GM19351 (cell line): ENCODE data around the gene OCEL1.
"Not testable (repeated sequence)": the region's sequence is repeated elsewhere in the genome, so short reads cannot be mapped to it uniquely, and the experiment has no call there.

Experiments
- ATAC-seq: cut with Tn5 transposase; IDR thresholded peaks from one replicate; pipeline ENCODE4 v1.9.1; 2021; ENCODE audit warnings: mild to moderate bottlenecking, moderate library complexity; ENCODE audit not compliant: unreplicated experiment

Gene OCEL1, protein sequence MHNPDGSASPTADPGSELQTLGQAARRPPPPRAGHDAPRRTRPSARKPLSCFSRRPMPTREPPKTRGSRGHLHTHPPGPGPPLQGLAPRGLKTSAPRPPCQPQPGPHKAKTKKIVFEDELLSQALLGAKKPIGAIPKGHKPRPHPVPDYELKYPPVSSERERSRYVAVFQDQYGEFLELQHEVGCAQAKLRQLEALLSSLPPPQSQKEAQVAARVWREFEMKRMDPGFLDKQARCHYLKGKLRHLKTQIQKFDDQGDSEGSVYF

DNA sequence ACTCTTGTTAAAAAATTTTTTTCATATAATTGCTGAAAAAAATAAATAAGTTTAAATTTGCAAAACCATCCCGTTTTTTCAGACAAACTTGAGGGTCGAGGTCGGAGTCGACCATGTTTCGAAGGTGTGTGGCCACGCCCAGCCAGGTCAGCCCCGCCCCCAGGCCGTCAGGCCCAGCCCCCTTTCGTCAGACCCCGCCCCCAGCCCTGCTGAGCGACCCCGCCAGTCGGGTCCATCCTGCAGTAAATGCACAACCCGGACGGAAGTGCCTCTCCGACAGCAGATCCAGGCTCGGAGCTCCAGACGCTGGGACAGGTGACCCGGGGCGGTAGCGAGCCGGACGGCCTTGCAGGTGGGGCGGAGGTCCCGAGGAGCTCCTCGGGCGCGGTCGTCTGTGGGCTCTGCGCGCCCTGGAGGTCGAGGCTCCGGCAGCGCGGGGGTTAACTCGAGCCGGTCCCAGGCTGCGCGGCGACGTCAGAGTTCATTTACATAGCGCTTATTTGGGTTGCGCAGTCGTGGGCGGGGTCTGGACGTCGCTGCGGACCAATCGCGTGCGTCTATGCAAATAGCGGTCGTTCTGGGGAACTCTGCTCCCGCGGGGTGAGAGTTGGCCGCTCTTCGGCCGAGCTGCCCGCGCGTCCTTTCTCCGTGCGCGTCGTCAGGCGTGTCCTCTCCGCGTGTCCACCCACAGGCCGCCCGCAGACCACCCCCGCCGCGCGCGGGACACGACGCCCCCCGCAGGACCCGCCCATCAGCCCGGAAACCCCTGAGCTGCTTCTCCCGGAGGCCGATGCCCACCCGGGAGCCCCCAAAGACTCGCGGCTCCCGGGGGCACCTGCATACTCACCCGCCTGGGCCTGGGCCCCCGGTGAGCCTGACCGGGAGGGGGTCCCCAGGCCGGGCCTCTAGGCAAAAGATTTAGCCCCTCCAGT, at the start of gene OCEL1:
OCEL1 (plus strand) TSS at position 225 of the 932 bp plus-strand sequence; CDS start at position 247, 22 bp downstream.
- peak; percentile 95 for ATAC-seq

DNA sequence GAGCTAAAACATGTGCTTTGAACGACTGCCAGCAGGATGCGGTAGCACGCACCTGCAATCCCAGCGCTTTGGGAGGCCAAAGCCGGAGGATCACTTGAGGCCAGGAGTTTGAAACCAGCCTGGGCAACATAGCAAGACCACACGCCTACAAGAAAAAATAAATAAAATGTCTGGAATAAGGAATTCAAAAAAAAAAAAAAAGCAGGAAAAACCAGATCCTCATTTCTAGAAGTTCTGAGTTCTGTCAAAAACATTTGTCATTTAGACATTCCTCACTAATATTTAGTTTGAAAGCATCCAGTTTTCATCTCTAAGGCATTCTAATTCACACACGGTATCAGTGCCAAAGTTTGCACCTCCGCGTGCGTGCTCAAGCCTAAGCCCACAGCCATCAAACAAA, 47.7 kb upstream of the OCEL1 start:
- ATAC-seq: no peak

DNA sequence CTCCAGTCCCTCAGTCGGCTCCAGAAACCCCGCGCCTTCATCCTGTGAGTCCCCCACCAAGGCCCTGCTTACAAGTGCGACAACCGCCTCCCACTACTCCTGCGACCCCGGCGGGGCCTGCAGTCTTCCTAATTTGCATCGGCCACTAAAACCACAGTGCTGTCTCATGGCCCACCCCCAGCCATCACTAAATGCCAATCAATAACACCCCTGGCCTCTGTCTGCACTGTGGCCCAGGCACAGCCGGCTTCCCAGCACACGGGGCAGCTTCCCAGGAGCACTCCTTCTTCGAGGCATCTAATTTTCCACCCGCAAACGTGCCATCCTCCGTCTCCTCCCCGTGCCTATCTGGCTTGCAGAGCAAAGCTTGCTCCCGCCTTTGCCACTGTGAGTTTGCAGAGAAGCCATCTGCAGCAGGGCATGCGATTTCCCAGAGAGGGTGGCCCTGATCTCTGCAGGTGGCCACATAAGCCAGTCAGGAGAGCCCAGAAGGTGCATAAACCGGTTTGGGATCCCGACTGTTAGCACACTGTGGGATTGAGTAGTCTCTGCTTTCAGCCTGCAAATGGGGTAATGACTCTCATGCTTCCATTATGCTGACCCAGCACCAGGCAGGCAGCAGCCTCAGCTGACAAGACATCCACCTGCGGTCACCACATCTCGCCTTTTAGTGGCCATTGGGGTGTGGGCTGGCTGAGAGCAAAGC, 44.9 kb upstream of the OCEL1 start:
- no peak for ATAC-seq

DNA sequence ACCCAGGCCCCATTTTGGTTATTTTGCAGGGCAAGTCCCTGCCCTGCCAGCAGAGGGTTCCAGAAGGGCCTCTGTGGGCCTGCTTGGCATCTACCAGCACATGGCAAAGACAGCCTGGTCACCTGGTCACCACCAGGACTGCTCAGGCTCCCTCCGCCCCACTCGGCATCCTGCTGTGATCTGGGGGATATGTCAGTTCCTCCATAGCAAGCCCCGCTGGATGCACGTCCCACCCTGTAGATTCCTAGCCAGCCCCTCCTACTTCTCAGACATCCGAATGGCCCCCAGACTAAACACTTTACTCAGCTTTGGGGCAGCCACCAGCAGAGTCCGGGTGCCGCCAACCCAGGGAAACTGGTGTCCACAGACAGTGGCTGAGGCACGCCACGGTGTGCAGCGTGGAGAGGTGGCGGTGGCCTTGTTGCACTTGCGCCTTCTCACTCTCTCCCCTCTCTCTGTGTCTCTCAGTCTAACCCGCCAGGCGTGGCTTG, 42.7 kb upstream of the OCEL1 start:
- no peak for ATAC-seq

DNA sequence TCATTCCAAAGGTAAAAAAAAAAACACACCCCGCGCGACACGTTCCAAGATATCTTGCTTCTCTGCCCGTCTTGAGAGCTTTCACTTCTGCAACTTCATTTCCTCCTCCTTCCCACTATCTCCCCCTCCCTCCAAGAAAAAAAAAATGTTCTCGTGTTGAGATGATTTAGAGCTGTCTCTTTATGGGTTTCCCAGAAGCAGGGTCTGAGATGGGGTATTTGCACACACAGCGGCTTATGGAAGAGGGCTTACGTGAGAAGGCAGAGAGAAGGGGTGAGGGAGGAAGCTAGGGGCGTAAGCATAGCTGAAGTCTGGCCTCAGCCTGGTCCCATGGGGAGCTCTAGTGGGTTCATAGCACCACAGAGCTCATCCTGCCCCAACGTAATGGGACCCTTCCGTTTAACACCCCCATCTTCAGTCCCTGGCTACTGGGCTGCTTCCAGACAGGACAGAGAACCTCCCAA, 42.1 kb upstream of the OCEL1 start:
- ATAC-seq: no peak

DNA sequence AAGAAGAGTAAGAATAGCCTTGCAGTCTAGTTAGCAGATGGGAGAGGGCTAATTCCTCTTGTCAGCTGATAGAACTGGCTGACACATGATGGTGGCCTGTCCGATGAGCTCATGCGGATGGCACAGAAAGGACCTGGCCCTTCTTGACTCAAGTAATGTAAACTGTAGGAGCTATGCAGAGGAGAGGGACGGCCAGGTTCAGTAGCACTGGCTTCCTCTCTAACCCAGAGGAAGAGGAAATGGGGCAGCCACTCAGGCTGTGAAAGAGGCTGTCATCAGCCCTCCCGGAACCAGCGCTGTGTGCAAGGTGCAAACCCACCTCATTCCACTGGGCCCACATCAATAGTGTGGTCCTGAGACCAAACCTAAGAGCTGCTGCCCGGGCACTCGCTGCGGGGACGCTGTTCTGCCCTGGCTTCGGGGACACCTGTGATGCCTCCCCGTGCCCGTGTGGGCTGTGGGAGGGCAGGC, 41.6 kb upstream of the OCEL1 start:
- no peak for ATAC-seq

DNA sequence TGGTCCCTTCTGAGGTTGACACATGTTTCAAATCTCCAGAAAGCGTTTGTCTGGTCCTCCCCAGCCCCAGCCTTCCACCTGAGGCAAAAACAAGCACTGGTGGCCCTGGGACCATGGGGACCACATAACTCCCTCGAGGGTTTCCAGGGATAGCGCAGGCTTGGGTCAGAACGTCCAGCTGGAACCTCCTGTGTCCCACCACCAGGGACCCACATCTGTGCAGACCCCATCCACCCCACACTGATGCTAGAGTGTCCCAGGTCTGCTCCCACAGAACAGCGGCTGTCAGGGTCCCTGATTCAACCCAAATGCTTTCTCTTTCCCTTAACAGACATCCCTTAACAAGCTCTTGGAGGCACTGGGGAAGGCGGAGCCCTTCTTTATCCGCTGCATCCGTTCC, 40.4 kb upstream of the OCEL1 start:
- ATAC-seq: no peak

DNA sequence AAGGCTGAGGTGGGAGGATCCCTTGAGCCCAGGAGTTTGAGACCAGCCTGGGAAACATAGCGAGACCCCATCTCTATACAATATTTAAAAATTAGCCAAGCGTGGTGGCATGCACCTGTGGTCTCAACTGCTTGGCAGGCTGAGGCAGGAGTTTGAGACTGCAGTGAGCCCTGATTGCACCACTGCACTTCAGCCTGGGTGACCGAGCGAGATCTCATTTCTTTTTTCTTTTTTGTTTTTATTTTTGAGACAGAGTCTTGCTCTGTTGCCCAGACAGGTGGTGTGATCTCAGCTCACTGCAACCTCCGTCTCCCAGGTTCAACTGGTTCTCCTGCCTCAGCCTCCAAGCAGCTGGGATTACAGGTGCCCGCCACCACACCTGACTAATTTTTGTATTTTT, 34.3 kb upstream of the OCEL1 start:
- not testable (repeated sequence) for ATAC-seq

DNA sequence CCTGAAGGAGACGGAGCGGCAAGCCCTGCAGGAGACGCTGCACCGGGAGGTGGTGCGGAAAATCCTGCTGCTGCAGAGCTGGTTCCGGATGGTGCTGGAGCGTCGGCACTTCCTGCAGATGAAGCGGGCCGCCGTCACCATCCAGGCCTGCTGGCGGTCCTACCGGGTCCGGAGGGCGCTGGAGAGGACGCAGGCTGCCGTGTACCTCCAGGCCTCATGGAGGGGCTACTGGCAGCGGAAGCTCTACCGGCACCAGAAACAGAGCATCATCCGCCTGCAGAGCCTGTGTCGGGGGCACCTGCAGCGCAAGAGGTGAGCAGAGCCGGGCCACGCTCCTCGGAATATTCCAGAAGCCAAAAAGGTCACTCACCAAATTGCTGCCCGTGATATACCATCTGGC, 33.3 kb upstream of the OCEL1 start:
- ATAC-seq: no peak

DNA sequence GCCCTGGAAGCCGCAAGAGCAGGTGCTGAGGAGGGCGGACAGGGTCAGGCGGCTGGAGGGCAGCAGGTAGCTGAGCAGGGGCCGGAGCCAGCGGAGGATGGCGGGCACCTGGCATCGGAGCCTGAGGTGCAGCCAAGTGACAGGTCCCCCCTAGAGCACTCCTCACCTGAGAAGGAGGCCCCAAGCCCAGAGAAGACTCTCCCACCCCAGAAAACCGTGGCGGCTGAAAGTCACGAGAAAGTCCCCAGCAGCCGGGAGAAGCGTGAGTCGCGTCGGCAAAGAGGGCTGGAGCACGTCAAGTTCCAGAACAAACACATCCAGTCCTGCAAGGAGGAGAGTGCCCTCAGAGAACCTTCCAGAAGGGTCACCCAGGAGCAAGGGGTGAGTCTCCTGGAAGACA, 31.4 kb upstream of the OCEL1 start:
- ATAC-seq: no peak

DNA sequence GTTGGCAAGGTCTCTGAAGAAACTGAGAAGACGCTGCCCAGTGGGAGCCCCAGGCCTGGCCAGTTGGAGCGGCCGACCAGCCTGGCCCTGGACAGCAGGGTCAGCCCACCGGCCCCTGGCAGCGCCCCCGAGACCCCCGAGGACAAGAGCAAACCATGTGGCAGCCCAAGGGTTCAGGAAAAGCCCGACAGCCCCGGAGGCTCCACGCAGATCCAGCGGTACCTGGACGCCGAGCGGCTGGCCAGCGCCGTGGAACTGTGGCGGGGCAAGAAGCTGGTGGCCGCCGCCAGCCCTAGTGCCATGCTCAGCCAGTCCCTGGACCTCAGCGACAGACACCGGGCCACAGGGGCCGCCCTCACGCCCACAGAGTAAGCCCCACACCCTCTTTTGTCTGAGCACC, 30.9 kb upstream of the OCEL1 start:
- no peak for ATAC-seq

DNA sequence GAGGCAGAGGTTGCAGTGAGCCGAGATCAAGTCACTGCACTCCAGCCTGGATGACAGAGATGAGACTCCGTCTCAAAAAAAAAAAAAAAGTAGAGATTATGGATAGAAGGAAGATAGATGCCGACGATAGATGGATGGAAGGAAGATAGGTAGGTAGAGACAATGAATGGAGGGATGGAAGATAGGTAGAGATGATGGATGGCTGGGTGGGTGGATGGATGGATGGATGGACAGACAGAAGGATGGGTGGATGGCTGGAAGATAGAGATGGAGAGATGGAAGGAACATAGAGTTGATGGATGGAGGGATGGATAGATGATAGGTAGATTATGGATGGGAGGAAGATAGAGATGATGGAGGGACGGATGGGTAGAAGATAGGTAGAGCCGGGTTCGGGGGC, 29.4 kb upstream of the OCEL1 start:
- no peak for ATAC-seq

DNA sequence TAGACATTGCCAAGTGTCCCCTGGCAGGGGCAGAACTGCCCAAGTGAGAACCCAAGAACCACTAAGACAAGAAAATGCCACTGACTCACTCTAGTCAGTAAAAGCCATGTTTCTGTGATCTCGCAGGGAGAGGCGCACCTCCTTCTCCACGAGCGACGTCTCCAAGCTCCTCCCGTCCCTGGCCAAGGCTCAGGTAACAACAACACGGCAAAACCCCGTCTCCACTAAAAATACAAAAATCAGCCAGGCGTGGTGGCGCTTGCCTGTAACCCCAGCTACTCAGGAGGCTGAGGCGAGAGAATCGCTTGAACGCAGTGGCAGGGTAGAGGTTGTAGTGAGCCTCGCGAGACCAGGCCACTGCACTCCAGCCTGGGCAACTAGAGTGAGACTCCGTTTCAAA, 28.4 kb upstream of the OCEL1 start:
- ATAC-seq: no peak

DNA sequence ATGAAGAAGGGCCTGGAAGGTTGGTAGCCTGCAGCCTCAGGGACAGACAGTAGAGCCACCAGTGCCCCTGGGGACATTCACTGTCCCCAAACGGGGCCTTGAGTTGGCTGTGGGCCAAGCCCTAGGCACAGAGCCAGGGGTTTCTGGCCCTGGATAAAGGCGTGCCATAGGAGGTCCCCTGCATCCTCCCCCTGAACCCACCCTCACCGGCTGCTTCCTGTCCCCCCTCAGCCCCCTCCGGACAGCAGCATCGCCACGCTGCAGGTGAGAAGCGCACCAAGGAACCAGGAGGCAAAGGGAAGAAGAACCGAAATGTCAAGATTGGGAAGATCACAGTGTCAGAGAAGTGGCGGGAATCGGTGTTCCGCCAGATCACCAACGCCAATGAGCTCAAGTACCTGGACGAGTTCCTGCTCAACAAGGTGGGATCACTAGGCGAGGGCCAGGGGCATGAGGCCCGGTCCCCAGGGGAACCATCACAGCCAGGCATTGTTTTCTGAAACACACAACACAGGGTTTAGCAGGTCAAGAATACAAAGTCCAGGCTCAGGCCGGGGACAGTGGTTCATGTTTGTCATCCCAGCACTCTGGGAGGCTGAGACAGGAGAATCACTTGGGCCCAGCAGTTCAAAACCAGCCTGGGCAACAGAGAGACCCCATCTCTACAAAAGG, 25.5 kb upstream of the OCEL1 start:
- ATAC-seq: no peak

DNA sequence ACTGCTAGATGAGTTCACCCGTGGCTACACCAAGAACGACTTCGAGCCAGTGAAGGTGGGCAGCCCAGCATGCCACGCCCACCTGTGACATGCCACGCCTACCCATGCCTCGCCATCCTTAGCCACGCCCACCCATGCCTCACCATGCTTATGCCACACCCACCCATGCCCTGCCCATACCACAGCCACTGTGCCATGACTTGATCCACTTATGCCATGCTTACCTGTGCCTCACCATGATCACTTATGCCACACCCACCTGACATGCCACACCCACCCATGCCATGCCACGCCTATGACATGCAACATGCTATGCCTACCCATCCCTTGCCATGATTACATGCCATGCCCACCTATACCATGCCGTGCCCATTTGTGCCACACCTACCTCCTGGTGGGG, 23.8 kb upstream of the OCEL1 start:
- ATAC-seq: no peak

DNA sequence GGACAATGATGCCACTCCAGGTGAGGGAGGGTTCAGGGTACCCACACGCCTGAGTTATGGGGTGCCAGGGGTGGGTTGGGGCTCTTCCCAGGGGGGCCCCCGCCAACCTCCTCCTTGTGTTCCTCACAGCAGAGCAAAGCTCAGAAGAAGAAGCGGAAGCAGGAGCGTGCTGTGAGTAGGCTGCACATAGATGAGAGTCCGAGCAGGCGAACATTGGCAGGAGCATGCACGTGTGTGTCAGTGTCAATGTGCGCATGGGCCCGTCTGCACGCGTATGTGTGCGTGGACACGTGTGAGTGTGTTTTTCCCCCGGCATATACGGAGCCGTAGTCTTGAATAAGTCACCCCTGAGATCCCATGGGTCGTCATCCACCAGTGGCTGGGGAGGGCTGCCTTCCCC, 23.3 kb upstream of the OCEL1 start:
- no peak for ATAC-seq

DNA sequence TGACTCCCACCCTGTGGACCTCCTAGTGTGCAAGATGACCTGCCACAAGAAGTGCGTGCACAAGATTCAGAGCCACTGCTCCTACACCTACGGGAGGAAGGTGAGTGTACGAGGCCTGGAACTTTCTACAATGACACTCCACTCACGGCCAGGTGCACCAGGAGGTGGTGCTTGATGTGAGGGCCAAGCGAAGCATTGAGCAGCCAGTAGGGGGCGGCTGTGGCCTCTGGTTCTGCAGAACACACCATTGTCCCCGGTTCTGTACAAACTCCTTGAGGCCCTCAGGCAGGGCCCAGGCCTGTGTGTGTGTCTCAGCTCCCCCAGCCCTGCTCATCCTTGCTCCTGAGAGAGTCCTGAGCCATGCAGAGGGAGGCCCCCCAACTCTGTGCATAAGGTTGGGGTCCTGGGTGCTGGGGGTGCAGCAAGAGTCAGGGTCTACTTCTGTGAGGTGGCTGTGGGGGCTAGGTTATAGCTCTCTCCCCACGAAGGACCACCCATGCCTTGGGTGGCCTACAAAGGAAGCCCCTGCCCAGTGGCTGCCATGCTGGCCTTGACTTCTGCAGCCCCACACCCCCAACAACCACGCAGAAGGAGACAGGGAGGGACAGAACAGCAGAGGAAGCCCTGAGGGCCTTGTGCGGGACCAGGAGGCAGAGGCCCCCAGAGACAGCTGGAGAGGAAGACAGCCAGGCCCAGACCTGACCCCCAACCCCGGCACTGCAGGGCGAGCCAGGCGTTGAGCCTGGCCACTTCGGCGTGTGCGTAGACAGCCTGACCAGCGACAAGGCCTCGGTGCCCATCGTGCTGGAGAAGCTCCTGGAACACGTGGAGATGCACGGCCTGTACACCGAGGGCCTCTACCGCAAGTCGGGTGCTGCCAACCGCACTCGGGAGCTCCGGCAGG, 20.5 kb upstream of the OCEL1 start:
- no peak for ATAC-seq

DNA sequence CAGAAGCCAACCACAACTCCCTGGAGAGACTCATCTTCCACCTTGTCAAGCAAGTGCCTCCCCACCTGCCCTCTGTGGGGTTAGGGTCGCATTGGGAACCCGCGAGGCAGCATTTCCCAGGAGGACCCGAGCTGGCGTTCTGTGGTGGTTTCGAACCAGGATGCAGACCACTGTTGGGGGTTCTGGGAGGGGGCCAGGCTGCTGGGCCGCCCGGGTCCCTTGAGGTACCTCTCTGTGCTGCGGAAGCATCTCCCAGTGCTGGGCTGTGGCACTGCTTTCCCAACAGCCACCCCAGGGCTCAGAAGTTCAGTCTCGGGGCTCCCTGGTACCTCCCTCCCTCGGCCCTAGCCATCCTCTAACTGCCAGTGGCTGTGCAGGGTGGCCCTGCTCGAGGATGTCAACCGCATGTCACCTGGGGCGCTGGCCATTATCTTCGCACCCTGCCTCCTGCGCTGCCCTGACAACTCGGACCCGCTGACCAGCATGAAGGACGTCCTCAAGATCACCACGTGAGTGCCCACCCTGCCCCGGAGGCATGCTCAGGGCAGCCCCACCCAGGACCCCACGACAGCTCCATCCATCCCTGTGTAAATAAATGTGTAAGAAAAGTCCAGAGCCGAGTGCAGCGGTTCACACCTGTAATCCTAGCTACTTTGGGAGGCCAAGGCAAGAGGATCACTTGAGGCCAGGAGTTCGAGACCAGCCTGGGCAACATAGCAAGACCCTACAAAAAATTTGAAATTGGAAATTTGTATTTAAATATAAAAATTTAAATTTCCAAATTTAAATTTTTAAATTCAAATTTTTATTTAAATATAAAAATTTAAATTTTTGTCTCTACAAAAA, 19.1 kb upstream of the OCEL1 start:
- ATAC-seq: no peak
